ENCODE measurements around the gene GALNS.

DNA sequence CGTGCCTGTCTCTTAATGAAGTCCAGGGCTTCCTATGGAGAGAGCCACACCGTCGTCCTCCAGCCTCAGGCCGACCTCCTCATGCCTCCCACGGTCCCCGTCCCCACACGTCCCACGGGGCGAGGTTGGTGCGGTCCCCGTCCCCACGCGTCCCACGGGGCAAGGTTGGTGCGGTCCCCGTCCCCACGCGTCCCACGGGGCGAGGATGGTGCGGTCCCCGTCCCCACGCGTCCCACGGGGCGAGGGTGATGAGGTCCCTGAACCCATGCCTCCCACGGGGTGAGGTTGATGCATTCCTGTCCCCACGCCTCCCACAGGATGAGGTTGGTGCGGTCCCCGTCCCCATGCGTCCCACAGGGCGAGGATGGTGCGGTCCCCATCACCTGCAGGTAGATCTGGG is 20.9 kb downstream of the GALNS start:
- TF ChIP-seq, protein P1, sequence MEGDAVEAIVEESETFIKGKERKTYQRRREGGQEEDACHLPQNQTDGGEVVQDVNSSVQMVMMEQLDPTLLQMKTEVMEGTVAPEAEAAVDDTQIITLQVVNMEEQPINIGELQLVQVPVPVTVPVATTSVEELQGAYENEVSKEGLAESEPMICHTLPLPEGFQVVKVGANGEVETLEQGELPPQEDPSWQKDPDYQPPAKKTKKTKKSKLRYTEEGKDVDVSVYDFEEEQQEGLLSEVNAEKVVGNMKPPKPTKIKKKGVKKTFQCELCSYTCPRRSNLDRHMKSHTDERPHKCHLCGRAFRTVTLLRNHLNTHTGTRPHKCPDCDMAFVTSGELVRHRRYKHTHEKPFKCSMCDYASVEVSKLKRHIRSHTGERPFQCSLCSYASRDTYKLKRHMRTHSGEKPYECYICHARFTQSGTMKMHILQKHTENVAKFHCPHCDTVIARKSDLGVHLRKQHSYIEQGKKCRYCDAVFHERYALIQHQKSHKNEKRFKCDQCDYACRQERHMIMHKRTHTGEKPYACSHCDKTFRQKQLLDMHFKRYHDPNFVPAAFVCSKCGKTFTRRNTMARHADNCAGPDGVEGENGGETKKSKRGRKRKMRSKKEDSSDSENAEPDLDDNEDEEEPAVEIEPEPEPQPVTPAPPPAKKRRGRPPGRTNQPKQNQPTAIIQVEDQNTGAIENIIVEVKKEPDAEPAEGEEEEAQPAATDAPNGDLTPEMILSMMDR (IDR thresholded peaks at IDR 0.05), result no peak
- TF ChIP-seq POLR2A (IDR thresholded peaks at IDR 0.05) (no peak), POLR2AphosphoS5 (IDR thresholded peaks at IDR 0.05; ENCODE audit: insufficient read depth in 1 of 2, low read depth in 1 of 2) (no peak)

All from vagina (tissue), 2 donors.